HepG2 (cell line): Measurements from ENCODE around the gene CCDC157. TPM values are rescaled to one million over a fixed set of nuclear protein-coding genes. Genes with fewer than 3 reads are reported as not detected.

Experiments
- ATAC-seq: fragments of 200-7000 bp; cut with Tn5 transposase; 3 replicates; pipeline ENCODE4 v1.9.1; 2020; ENCODE audit warnings: mild to moderate bottlenecking, moderate library complexity
- BruUV-seq: library from RNA; stranded (reverse); fragments of 400-500 nt; replicated peaks from 2 replicates; lab custom pipeline; 2021; lab: Mats Ljungman, UMichigan
- CTCF ChIA-PET: fragments of 300-600 bp; formaldehyde crosslinking; extraction: SDS; loops from one replicate; lab custom pipeline; 2021; ENCODE audit warnings: low total read pairs, inconsistent platforms, low intra/inter-chr PET ratio; lab: Yijun Ruan, JAX
- POLR2A ChIA-PET: fragments of 350-600 bp; sonication (Branson Sonifier 250); formaldehyde crosslinking; loops from one replicate; lab custom pipeline; 2020; ENCODE audit warnings: antibody characterized with exemption, inconsistent platforms; lab: Yijun Ruan, JAX
- DNase-seq: peaks from one replicate; pipeline ENCODE4 v3.0.0-alpha.2; 2015; ENCODE audit warnings: low spot score
- FAIRE-seq: peaks from 3 replicates; lab custom pipeline; 2011; peaks lifted over from hg19 to GRCh38; lab: Jason Lieb, UNC
- H2AFZ ChIP-seq: one replicate; pipeline ENCODE4 v1.6.1; 2011; ENCODE audit warnings: low read length, inconsistent platforms
- H3K27ac ChIP-seq: fragments of 300-600 bp; 3 replicates; pipeline ENCODE4 v1.8.0; 2011; ENCODE audit warnings: mixed run types, mild to moderate bottlenecking, mixed read lengths, low read length, inconsistent platforms; ENCODE audit not compliant: insufficient read depth; ENCODE audit errors: extremely low read length
- H3K27me3 ChIP-seq, 2 experiments: fragments of 200-600 bp in 1 of 2; 2 replicates in 1 of 2; 3 replicates in 1 of 2; pipeline versions ENCODE4 v1.6.0 to v1.8.0; 2011; ENCODE audit warnings: low read length in 2 of 2, mild to moderate bottlenecking in 2 of 2, moderate library complexity in 2 of 2, inconsistent platforms in 1 of 2; ENCODE audit not compliant: insufficient read depth in 2 of 2, control insufficient read depth in 1 of 2
- H3K36me3 ChIP-seq, 2 experiments: fragments of 200-600 bp in 1 of 2; replicated peaks in 1 of 2; 2 replicates in 1 of 2; 3 replicates in 1 of 2; pipeline versions ENCODE4 v1.5.1 to v1.8.0; 2011; ENCODE audit warnings: low read length in 2 of 2, inconsistent platforms in 1 of 2; ENCODE audit not compliant: insufficient read depth in 2 of 2, control insufficient read depth in 1 of 2
- H3K4me1 ChIP-seq: 2 replicates; pipeline ENCODE4 v1.5.1; 2012; ENCODE audit warnings: low read length, inconsistent platforms; ENCODE audit not compliant: insufficient read depth
- H3K4me2 ChIP-seq: 2 replicates; pipeline ENCODE4 v1.6.0; 2011; ENCODE audit warnings: low read depth, low read length, inconsistent platforms
- H3K4me3 ChIP-seq, 3 experiments: fragments of 200-600 bp in 1 of 3; sonication (generic), shearing (Covaris generic) in 1 of 3; replicated peaks in 1 of 3; 2 replicates each; pipeline ENCODE4 v1.5.1; 2011 to 2016; ENCODE audit warnings: low read length in 3 of 3, inconsistent platforms in 2 of 3, low read depth in 2 of 3, mild to moderate bottlenecking in 2 of 3, control low read depth in 1 of 3, mixed read lengths in 1 of 3; ENCODE audit not compliant: insufficient read depth in 1 of 3
- H3K79me2 ChIP-seq: one replicate; pipeline ENCODE4 v1.6.1; 2011; ENCODE audit warnings: low read length, inconsistent platforms; ENCODE audit not compliant: insufficient read depth
- H3K9ac ChIP-seq: 2 replicates; pipeline ENCODE4 v1.6.0; 2011; ENCODE audit warnings: mild to moderate bottlenecking, low read depth, low read length, inconsistent platforms; ENCODE audit not compliant: insufficient read depth
- H3K9me3 ChIP-seq: 2 replicates; pipeline ENCODE4 v1.5.1; 2012; ENCODE audit warnings: mild to moderate bottlenecking, low read length
- H4K20me1 ChIP-seq: 2 replicates; pipeline ENCODE4 v1.6.0; 2011; ENCODE audit warnings: inconsistent platforms, mild to moderate bottlenecking, low read length, moderate library complexity; ENCODE audit not compliant: insufficient read depth
- ARNTL ChIP-seq: sonication (generic); formaldehyde crosslinking; IDR thresholded peaks from 2 replicates; pipeline ENCODE4 v1.4.0; 2020; ENCODE audit warnings: mild to moderate bottlenecking, missing genetic modification reagents
- BCL6 ChIP-seq: IDR thresholded peaks from 2 replicates; pipeline ENCODE4 v1.6.1; 2016; ENCODE audit warnings: missing genetic modification reagents, missing compliant biosample characterization
- CBX2 ChIP-seq, 2 experiments: fragments of 200-600 bp in 1 of 2; sonication (generic); formaldehyde crosslinking in 1 of 2; IDR thresholded peaks; 2 replicates each; pipeline versions ENCODE4 v1.7.0 to v1.8.1; 2018 to 2022; ENCODE audit warnings: low read depth in 2 of 2, low read length in 1 of 2, mild to moderate bottlenecking in 1 of 2, missing genetic modification reagents in 1 of 2
- FOXK1 ChIP-seq: sonication (generic); formaldehyde crosslinking; IDR thresholded peaks from 2 replicates; pipeline ENCODE4 v1.4.0; 2020; ENCODE audit warnings: low read depth, missing genetic modification reagents, borderline replicate concordance
- GABPB1 ChIP-seq: IDR thresholded peaks from 2 replicates; pipeline ENCODE4 v1.6.1; 2016; ENCODE audit warnings: mild to moderate bottlenecking, missing genetic modification reagents, moderate library complexity, missing compliant biosample characterization
- HDAC6 ChIP-seq: fragments of 200-600 bp; sonication (generic); IDR thresholded peaks from 2 replicates; pipeline ENCODE4 v1.7.0; 2017; ENCODE audit warnings: mild to moderate bottlenecking, antibody characterized with exemption, low read length, low read depth
- MXD4 ChIP-seq: IDR thresholded peaks from 2 replicates; pipeline ENCODE4 v1.6.1; 2016; ENCODE audit warnings: mild to moderate bottlenecking, missing biosample characterization, missing genetic modification reagents
- REPIN1 ChIP-seq: sonication (generic); formaldehyde crosslinking; IDR thresholded peaks from 2 replicates; pipeline ENCODE4 v1.8.0; 2022; ENCODE audit warnings: missing genetic modification reagents, low read depth, mild to moderate bottlenecking, borderline replicate concordance
- SNRNP70 ChIP-seq: fragments of 200-400 bp; formaldehyde crosslinking; IDR thresholded peaks from 2 replicates; pipeline ENCODE4 v1.6.1; 2017; ENCODE audit warnings: mild to moderate bottlenecking, low read depth, low read length, moderate library complexity
- SYNCRIP ChIP-seq: fragments of 200-400 bp; formaldehyde crosslinking; IDR thresholded peaks from 2 replicates; pipeline ENCODE4 v1.6.1; 2018; ENCODE audit warnings: mild to moderate bottlenecking, low read depth, low read length; ENCODE audit not compliant: insufficient read depth
- TCF7 ChIP-seq: sonication (generic); IDR thresholded peaks from 2 replicates; pipeline ENCODE4 v1.6.1; 2016; ENCODE audit warnings: antibody characterized with exemption, low read depth
- ZFP82 ChIP-seq: sonication (generic); formaldehyde crosslinking; IDR thresholded peaks from 2 replicates; pipeline ENCODE4 v1.5.1; 2020; ENCODE audit warnings: mild to moderate bottlenecking, missing genetic modification reagents, borderline replicate concordance
- ZNF501 ChIP-seq: sonication (generic); formaldehyde crosslinking; IDR thresholded peaks from 2 replicates; pipeline ENCODE4 v1.5.1; 2020; ENCODE audit warnings: mild to moderate bottlenecking, moderate library complexity, missing genetic modification reagents
- ZNF7 ChIP-seq: IDR thresholded peaks from 2 replicates; pipeline ENCODE4 v1.6.1; 2016; ENCODE audit warnings: missing biosample characterization, missing genetic modification reagents
- ZNF709 ChIP-seq: sonication (generic); formaldehyde crosslinking; IDR thresholded peaks from 2 replicates; pipeline ENCODE4 v1.5.0; 2020; ENCODE audit warnings: mild to moderate bottlenecking, missing genetic modification reagents
- ZNF773 ChIP-seq: sonication (generic); formaldehyde crosslinking; IDR thresholded peaks from 2 replicates; pipeline ENCODE4 v1.4.0; 2020; ENCODE audit warnings: missing genetic modification reagents, borderline replicate concordance
- ZNF780A ChIP-seq: sonication (generic); formaldehyde crosslinking; IDR thresholded peaks from 2 replicates; pipeline ENCODE4 v1.8.0; 2022; ENCODE audit warnings: mild to moderate bottlenecking, missing genetic modification reagents, moderate library complexity
- WGBS: methylation state at CpG from one replicate; pipeline ENCODE4 v1.1.6; 2017; ENCODE audit warnings: low lambda C conversion rate; 5-methylcytosine and 5-hydroxymethylcytosine counted together
- in situ Hi-C: cut with HindIII; loops from 2 replicates; pipeline ENCODE4 v1.10.0; 2017; ENCODE audit warnings: low pct_unique_long_range_greater_than_20kb; ENCODE audit not compliant: extremely low pct_ligation_motif_present
- intact Hi-C: fragments of 100-400 bp; cut with micrococcal nuclease; formaldehyde crosslinking; loops from one replicate; pipeline ENCODE4 v1.10.0; 2022; ENCODE audit not compliant: unreplicated experiment
- polyA plus RNA-seq, 8 experiments: library from polyadenylated mRNA; depleted of rRNA in 3 of 8; stranded (reverse) in 7 of 8; unstranded in 1 of 8; fragments of >200 nt; fragmentation: Illumina TruSeq in 4 of 8; extraction: Trizol in 4 of 8; gene quantifications; 2 replicates each; pipeline versions ENCODE4 v1.2.1 to v1.2.3, GENCODE V29; 2011 to 2016; ENCODE audit warnings: low read depth in 4 of 8, missing spikeins in 1 of 8, mixed read lengths in 1 of 8; ENCODE audit not compliant: insufficient read depth in 1 of 8
- total RNA-seq, 5 experiments: library from RNA; depleted of rRNA; stranded (reverse); fragments of >200 nt; fragmentation: Illumina TruSeq; extraction: Trizol; gene quantifications; 2 replicates each; pipeline ENCODE4 v1.2.3, GENCODE V29; 2016; ENCODE audit warnings: low read depth in 1 of 5
- TF ChIP-seq, protein P1 (sequence below), 2 experiments: sonication (generic) in 1 of 2; formaldehyde crosslinking in 1 of 2; IDR thresholded peaks; 2 replicates each; pipeline versions ENCODE4 v1.4.0 to v1.6.1; 2018 to 2020; ENCODE audit warnings: missing genetic modification reagents in 2 of 2, borderline replicate concordance in 1 of 2, low read depth in 1 of 2, mild to moderate bottlenecking in 1 of 2, missing biosample characterization in 1 of 2

The CCDC157 gene
- total and polyA plus RNA-seq, 2 of the 13 experiments (the other 11 are each of a cell fraction or from before 2014, with no cell fraction given) = 1.4 to 1.6 TPM

DNA sequence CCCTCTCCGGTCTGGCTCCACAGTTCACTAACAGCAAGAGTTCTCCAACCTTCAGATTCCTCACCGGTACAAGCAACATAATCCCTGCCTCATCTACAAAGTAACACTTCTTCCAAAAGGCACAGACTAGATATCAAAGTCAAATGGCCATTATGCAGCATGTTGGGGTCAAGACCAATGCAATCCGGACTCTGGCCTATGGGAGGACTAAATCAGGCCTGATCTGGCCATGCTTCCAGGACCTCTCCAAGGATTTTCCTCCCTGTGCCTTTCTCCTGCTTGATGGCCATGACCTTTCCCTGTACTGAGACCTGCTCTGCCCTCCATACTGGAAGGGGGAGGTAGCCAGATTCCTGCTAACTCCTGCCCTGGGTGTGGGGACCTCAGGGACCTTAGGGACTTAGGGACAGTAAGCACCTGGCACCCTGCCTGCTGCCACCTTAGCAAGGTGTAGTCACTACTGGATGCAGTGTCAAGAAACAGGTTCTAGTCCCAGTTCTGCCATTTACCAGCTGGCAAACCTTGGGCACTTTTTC, 36.7 kb upstream of the CCDC157 start:
- TF ChIP-seq MXD4 = no peak
- no peak for TF ChIP-seq ZNF780A (CRISPR knock-in tag)
- no peak for TF ChIP-seq ZNF709 (CRISPR knock-in tag)
- TF ChIP-seq SYNCRIP = no peak
- no peak for TF ChIP-seq ARNTL (CRISPR knock-in tag)
- TF ChIP-seq, protein P1, sequence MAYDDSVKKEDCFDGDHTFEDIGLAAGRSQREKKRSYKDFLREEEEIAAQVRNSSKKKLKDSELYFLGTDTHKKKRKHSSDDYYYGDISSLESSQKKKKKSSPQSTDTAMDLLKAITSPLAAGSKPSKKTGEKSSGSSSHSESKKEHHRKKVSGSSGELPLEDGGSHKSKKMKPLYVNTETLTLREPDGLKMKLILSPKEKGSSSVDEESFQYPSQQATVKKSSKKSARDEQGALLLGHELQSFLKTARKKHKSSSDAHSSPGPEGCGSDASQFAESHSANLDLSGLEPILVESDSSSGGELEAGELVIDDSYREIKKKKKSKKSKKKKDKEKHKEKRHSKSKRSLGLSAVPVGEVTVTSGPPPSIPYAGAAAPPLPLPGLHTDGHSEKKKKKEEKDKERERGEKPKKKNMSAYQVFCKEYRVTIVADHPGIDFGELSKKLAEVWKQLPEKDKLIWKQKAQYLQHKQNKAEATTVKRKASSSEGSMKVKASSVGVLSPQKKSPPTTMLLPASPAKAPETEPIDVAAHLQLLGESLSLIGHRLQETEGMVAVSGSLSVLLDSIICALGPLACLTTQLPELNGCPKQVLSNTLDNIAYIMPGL (CRISPR knock-in tag; IDR thresholded peaks at IDR 0.05; ENCODE audit: borderline replicate concordance in 1 of 2, low read depth in 1 of 2) = no peak
- TF ChIP-seq SNRNP70 = no peak
- TF ChIP-seq HDAC6 = no peak
- no peak for TF ChIP-seq FOXK1 (CRISPR knock-in tag)
- no peak for TF ChIP-seq BCL6 (CRISPR knock-in tag)
- TF ChIP-seq REPIN1 = no peak
- TF ChIP-seq ZNF7 = no peak
- TF ChIP-seq ZNF773 = no peak
- no peak for TF ChIP-seq CBX2 (IDR thresholded peaks at IDR 0.05; ENCODE audit: low read depth, low read length)
- TF ChIP-seq CBX2 (CRISPR knock-in tag; IDR thresholded peaks at IDR 0.05; ENCODE audit: low read depth) = no peak
- TF ChIP-seq GABPB1 (CRISPR knock-in tag) = no peak
- no peak for TF ChIP-seq ZNF501 (CRISPR knock-in tag)
- no peak for TF ChIP-seq TCF7
- no peak for TF ChIP-seq ZFP82 (CRISPR knock-in tag)
- FAIRE-seq (no peak), ATAC-seq (no peak), DNase-seq (no peak)
- Histone ChIP-seq H3K9ac (no peak overlapping the region), H3K36me3 (no peaks in the 10 kb centered on the region), H3K9me3 (no peaks in the 10 kb centered on the region), H4K20me1 (no peaks in the 10 kb centered on the region), H2AFZ (no peak overlapping the region), H3K27me3 (no peaks in the 10 kb centered on the region), H3K4me1 (peaks cover 54% of the 10 kb centered on the region), H3K27ac (no peak overlapping the region), H3K4me2 (no peak overlapping the region), H3K79me2 (no peaks in the 10 kb centered on the region), H3K4me3 (no peak overlapping the region)
- no TSS peak for BruUV-seq
- 91% methylated on average over 3 of the region's 3 CpGs for WGBS
- intact Hi-C loops (no loop called here), in situ Hi-C loops (no loop called here)
- ChIA-PET POLR2A (no interaction called here), CTCF (no interaction called here)
